Activated T-cell treated with anti-CD3 and anti-CD28 coated beads, Interleukin-2, amount 50 U/mL, for 1 hour (primary cell): ENCODE measurements around the gene CD99L2.
"Not testable (repeated sequence)": the region's sequence is repeated elsewhere in the genome, so short reads cannot be mapped to it uniquely, and the experiment has no call there.

Source experiments
- DNase-seq: peaks from one replicate; pipeline ENCODE4 v3.0.0-alpha.2; 2020

The CD99L2 gene

GRCh38 chrX:150849996-150850720, 48.3 kb downstream of the CD99L2 start:
- DNase-seq, result no peak

GRCh38 chrX:150849486-150849885, 49.0 kb downstream of the CD99L2 start:
- no peak for DNase-seq

- no peak for DNase-seq
Measured at GRCh38 chrX:150848914-150849365, 49.5 kb downstream of the CD99L2 start.

- no peak for DNase-seq
Measured at GRCh38 chrX:150847088-150847487, 51.4 kb downstream of the CD99L2 start.

- no peak for DNase-seq
Measured at GRCh38 chrX:150846130-150846529, 52.3 kb downstream of the CD99L2 start.

GRCh38 chrX:150845091-150845490, 53.4 kb downstream of the CD99L2 start:
- DNase-seq, result no peak

GRCh38 chrX:150844016-150844415, 54.5 kb downstream of the CD99L2 start:
- no peak for DNase-seq

- DNase-seq, result no peak
Measured at GRCh38 chrX:150842198-150842685, 56.2 kb downstream of the CD99L2 start.

GRCh38 chrX:150841456-150842197, 56.8 kb downstream of the CD99L2 start:
- no peak for DNase-seq

GRCh38 chrX:150837845-150838244, 60.6 kb downstream of the CD99L2 start:
- no peak for DNase-seq

GRCh38 chrX:150834695-150835094, 63.8 kb downstream of the CD99L2 start:
- DNase-seq, result no peak

- no peak for DNase-seq
Measured at GRCh38 chrX:150833454-150834056, 64.9 kb downstream of the CD99L2 start.

GRCh38 chrX:150831863-150832262, 66.6 kb downstream of the CD99L2 start:
- DNase-seq, result no peak

- no peak for DNase-seq
Measured at GRCh38 chrX:150828785-150829184, 69.7 kb downstream of the CD99L2 start.

GRCh38 chrX:150824352-150824751, 74.1 kb downstream of the CD99L2 start:
- not testable (repeated sequence) for DNase-seq

- not testable (repeated sequence) for DNase-seq
Measured at GRCh38 chrX:150823826-150824225, 74.6 kb downstream of the CD99L2 start.

- DNase-seq, result no peak
Measured at GRCh38 chrX:150821971-150822370, 76.5 kb downstream of the CD99L2 start.

GRCh38 chrX:150813922-150814321, 84.5 kb downstream of the CD99L2 start:
- DNase-seq, result no peak

GRCh38 chrX:150806827-150807226, 91.6 kb downstream of the CD99L2 start:
- DNase-seq, result no peak

- no peak for DNase-seq
Measured at GRCh38 chrX:150805736-150806135, 92.7 kb downstream of the CD99L2 start.

- DNase-seq, result no peak
Measured at GRCh38 chrX:150792949-150793527, 105.4 kb downstream of the CD99L2 start.

GRCh38 chrX:150790021-150790420, 108.4 kb downstream of the CD99L2 start:
- no peak for DNase-seq

GRCh38 chrX:150781677-150782076, 116.8 kb downstream of the CD99L2 start:
- no peak for DNase-seq
